HG03460 (cell line): ENCODE results near the gene RPRML.

ENCODE experiments used
- ATAC-seq: cut with Tn5 transposase; IDR thresholded peaks from one replicate; pipeline ENCODE4 v1.9.1; 2021; ENCODE audit not compliant: unreplicated experiment

Gene RPRML

GRCh38 chr17:46947216-46947615, 31.8 kb downstream of the RPRML start:
- ATAC-seq, result no peak

GRCh38 chr17:46944931-46945330, 34.1 kb downstream of the RPRML start:
- no peak for ATAC-seq

GRCh38 chr17:46943501-46944393, 35.3 kb downstream of the RPRML start:
- no peak for ATAC-seq

GRCh38 chr17:46943218-46943500, 35.9 kb downstream of the RPRML start:
- no peak for ATAC-seq

DNA sequence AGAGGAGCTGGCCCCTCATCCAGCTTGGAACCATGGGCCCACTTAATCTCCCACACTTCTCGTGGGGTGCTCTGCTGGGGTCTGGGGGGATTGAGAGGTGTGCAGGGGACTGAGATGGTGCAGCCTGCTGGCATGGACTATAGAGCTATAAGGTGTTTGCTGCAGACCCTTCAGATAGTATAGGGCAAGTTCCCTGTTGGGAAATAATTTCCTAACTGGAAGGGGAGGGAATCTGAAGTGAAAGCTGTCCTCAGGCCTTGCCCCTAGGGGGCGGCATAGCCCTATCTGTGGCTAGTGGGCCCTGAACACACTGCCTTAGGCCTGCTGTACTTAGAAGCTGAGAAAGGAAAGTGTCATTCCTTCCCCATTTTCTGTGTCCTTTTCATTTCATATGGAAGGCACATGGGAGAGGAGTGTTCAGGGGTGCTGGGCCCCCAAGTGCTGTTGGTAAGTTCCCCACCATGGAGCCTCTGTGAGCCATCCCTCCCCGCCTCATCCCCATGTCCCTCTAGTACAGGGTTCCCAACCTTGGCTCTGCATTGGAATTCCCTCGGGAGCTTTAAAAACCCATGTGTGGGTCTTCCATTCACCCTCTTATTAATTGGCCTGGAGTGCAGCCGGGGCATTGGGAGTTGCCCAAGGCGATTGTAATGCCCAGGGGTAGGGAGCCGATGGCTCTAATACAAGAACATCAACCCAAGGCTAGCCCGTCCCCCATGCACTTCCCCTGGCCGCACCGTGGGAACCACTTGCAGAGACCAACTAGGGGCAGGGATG, 36.4 kb downstream of the RPRML start:
- ATAC-seq, result no peak

DNA sequence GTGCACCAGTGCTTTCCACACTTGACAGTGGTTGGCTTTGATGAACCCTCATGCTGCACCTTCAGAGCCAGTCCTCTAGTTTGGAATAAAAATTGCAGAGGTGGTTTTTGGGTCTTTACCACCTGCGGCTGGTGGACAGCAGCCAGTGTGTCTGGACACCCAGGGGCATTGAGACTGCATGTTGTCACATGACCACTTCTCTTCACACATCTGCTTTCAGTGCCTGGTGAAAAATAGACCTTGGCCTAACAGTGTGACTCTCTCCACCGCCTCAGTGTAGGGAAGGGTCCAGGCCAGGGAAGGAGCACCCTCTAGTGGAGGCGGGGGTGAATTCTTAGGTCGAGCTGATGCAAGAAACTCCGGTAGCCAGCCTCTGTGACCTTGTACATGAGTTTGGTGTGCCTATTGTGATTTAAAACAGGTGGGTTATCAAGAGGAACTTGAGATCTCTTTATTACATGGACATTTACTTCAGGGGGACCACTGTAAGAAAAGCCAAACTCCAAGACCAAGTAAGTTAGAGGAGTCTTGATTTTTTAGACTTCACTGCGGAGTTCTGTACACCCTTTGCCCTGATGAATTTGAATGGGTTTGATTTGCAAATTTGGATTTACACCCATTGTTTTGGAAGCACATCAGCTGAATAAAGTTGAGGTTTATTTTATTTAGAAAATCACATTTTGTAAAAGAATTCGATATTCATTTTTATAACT, 38.2 kb downstream of the RPRML start:
- no peak for ATAC-seq

GRCh38 chr17:46935658-46936266, 43.3 kb downstream of the RPRML start:
- no peak for ATAC-seq

- no peak for ATAC-seq
Observed at GRCh38 chr17:46931596-46931995, 47.5 kb downstream of the RPRML start.

- no peak for ATAC-seq
Observed at GRCh38 chr17:46930051-46930450, 49.0 kb downstream of the RPRML start.

- ATAC-seq, result no peak
Observed at GRCh38 chr17:46929413-46929812, 49.6 kb downstream of the RPRML start.

GRCh38 chr17:46928467-46929261, 50.4 kb downstream of the RPRML start:
- no peak for ATAC-seq
